Erythroblast (primary cell): ENCODE data around the gene LRRFIP2.

Source experiments
- GATA1 ChIP-seq: IDR thresholded peaks from 2 replicates; pipeline ENCODE4 v1.6.1; 2011; ENCODE audit warnings: low read depth, mild to moderate bottlenecking, control low read depth, low read length, moderate library complexity
- POLR2A ChIP-seq: IDR thresholded peaks from 2 replicates; pipeline ENCODE4 v1.6.1; 2011; ENCODE audit warnings: mild to moderate bottlenecking, low read length

DNA sequence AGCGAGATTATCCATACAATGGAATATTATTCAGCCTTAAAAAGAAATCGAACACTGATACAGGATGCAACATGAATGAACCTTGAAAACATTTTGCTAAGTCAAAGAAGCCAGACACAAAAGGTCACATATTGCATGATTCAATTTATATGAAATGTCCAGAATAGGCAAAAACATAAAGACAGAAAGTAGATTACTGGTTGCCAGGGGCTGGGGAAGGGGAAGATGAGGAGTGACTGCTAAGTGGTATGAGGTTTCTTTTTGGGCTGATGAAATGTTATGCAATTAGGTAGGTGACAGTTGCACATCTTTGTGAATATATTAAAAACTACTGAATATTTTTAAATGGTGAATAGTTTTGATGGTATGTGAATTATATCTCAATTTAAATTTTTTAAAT, 38.3 kb downstream of the LRRFIP2 start:
- no peak for TF ChIP-seq POLR2A
- no peak for TF ChIP-seq GATA1
